Frontal cortex (tissue), 4 donors: ENCODE results near the gene MYMX. TPM values are rescaled to one million over a fixed set of nuclear protein-coding genes. Genes with fewer than 3 reads are reported as not detected.

ENCODE experiments used
- DNase-seq, 2 donors: peaks; one replicate each; pipeline ENCODE4 v3.0.0; 2012; ENCODE audit warnings: low spot score in 2 of 2
- FAIRE-seq: peaks from 2 replicates; lab custom pipeline; 2012; peaks lifted over from hg19 to GRCh38; lab: Jason Lieb, UNC
- total RNA-seq: library from RNA; depleted of rRNA; stranded (reverse); fragments of >200 nt; gene quantifications from one replicate; pipeline ENCODE4 v1.2.3, GENCODE V29; 2014
- donor health status: control.
- donor health status: control.
- donor health status: control.

MYMX gene
- total RNA-seq, 1 donor from 2014 or later: not detected

DNA sequence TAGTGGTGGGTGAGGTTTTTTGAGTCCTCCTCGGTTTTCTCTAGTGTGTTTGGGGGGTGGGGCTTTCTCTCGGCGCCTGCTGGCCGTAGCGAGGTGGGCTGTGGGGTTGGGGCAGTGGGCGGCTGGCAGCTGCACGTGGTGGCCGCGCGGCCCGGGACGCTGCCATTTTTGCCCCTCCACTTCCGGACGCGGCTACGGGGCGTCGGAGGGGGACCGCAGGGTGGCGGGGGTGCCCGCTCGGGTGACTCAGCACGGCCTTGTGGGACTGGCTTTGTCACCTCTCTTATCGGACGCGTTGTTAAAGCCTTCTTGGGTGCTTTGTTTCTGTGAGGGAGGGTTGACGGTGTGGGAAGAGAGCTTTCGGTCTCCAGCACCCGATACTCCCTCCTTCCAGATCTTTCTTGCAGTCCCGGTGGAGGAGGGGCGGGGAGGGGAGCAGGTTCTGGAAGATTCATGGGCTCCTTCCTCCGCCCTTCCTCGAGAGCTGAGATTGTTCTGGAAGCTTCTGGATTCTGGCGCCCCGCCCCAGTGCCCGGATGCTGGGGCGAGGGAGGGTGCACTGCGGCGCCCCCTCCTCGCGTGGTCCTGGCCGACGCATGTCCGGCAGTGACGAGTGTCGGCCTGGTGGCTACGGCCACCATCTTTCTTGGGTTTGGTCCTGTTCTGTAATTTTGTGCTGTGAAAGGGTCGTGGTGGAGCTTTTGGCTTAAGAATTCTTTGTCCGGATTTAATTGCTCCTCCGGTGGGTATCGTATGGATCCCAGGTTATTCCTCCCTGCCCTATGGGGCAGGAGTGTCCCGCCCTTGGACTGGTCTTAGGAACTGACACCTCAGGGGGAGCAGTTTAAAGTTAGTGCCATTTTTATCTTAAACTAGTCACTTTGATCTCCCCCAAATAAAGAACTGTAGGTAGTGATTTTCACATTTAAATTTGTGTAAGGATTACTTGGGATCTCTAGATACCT lies 30.9 kb downstream of the MYMX start:
- peak; percentile 73 to 76 for DNase-seq
- no peak for FAIRE-seq

DNA sequence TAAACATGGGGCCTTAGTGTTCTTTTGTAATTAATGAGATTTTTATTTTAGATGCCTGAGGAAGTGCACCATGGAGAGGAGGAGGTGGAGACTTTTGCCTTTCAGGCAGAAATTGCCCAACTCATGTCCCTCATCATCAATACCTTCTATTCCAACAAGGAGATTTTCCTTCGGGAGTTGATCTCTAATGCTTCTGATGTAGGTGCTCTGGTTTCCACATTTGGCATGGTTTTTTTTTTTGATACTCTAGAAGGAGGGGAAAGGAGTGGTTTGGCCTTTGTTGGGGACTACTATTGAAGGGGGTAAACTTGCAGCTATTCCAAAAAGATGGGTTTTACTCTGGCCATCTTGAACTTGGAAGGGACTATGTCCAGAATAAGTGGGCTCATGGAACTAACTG lies 31.9 kb downstream of the MYMX start:
- no peak for DNase-seq
- no peak for FAIRE-seq

DNA sequence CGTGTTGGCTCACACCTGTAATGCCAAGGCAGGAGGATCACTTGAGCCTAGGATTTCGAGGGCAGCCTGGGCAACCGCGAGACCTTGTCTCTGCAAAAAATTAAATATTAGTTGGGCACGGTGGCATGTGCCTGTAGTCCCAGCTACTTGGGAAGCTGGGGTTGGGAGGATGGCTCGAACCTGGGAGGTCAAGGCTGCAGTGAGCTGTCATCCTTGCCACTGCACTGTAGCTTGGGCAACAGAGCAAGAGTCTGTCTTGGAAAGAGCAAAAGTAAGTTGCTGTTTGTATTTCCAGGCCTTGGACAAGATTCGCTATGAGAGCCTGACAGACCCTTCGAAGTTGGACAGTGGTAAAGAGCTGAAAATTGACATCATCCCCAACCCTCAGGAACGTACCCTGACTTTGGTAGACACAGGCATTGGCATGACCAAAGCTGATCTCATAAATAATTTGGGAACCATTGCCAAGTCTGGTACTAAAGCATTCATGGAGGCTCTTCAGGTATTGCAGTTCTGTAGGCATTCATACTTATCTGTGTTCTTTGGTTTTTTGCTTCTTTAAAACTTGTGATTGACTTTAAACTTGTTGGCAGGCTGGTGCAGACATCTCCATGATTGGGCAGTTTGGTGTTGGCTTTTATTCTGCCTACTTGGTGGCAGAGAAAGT lies 32.5 kb downstream of the MYMX start:
- DNase-seq (no peak), FAIRE-seq (no peak)

GRCh38 chr6:44250067-44250717 lies 33.5 kb downstream of the MYMX start:
- no peak for FAIRE-seq

GRCh38 chr6:44250718-44251123 lies 34.0 kb downstream of the MYMX start:
- FAIRE-seq (no peak), DNase-seq (no peak)

More at GRCh38 chr6:44250067-44250717, 33.5 kb downstream of the MYMX start:
- no peak for DNase-seq

DNA sequence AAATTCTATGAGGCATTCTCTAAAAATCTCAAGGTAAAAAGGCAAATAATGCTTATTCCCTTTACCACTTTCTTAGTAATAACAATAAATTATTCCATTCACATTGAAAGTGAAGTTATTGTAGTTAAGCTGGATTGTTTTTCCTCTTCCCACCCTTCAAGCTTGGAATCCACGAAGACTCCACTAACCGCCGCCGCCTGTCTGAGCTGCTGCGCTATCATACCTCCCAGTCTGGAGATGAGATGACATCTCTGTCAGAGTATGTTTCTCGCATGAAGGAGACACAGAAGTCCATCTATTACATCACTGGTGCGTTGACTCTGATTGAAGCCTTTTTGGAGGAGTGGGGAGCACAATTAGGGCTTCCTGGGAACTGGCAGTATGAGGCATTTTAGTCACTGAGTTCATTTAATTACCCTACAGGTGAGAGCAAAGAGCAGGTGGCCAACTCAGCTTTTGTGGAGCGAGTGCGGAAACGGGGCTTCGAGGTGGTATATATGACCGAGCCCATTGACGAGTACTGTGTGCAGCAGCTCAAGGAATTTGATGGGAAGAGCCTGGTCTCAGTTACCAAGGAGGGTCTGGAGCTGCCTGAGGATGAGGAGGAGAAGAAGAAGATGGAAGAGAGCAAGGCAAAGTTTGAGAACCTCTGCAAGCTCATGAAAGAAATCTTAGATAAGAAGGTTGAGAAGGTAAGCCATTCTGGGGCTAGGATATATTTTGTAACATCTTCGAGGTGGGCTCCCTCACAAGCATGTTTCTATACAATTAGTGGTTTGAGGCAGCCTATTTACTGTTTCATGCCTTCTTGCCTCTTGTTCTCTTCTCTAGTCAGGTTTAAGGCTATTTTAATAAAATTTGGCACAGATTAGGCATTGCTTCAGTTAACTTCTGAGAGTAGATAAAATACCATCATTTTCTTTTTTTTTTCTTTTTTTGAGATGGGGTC lies 35.1 kb downstream of the MYMX start:
- FAIRE-seq (no peak), DNase-seq (no peak)

GRCh38 chr6:44253307-44254101 lies 36.8 kb downstream of the MYMX start:
- FAIRE-seq (no peak), DNase-seq (no peak)

DNA sequence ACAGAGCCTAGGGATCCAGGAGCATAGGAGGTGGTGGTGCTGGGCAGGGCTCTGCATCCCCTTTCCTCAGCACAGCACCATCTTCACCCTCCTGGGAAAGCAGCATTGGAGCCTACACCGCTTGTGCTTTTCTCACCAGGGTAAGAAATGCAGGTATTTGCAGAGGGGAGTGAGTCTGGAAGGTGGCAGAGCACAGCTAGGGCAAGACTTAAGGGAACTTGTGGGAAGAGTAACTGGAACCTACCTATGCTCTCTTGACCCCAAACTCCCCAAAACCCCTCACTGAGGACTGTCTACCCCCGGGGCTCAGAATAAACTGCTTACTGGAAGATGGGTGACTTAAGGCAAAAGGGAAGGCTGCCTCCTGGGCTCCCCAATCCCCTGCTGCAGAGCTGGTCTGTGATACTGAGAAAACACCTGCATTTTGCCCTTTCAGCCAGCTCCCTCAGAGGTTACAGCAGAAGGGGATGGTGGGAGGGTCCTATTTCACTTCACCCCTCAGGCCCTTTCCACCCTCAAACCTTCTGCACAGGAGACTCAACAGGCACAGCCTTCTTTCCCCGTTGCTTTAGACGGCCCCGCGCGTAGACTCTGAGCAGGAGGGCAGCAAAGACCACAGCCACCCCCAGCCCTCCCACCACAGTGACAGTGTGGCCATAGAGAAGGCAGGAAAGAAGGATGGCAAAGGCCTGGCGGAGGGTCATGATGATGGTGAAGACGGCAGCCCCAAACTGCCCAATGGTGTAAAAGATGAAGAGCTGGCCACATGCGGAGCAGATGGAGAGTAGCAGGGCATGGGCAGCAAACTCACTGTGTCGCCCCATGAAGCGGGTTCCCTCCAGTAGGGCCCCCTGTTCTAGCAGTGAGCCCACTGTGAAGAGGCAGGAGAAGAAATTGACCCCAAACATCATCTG lies 37.7 kb downstream of the MYMX start:
- DNase-seq (no peak), FAIRE-seq (no peak)

DNA sequence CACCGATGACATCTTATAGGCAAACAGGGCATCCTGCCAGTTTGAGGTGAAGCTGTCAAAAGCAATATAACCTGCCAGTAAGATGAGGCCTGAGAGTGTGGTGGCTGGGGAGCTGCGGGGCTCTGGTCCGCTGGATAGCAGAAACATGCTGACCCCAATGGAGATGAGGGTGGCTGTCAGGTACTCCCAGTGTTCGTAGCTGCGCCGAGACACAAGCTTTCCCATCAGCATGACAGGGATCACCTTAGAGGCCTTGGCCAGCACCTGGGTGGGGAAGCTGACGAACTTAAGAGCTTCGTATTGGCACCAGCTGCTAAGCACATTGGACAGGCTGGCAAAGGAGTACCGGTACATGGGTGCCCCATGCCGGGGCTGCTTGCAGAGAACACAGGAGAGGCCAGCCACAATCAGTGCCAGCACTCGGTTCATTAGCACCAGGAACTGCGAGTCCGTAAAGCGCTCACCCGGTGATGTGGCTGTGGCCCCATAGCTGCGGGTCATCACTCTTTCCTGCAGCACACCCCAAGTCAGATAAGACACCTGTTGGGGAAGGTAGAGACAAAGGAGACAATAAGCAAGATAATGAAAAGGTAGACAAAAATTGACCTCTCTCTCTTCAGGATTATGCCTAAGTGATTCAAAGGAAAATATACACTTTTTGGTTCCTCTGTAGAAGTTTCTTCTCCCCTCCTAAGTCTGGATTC lies 38.5 kb downstream of the MYMX start:
- FAIRE-seq (no peak), DNase-seq (no peak)

DNA sequence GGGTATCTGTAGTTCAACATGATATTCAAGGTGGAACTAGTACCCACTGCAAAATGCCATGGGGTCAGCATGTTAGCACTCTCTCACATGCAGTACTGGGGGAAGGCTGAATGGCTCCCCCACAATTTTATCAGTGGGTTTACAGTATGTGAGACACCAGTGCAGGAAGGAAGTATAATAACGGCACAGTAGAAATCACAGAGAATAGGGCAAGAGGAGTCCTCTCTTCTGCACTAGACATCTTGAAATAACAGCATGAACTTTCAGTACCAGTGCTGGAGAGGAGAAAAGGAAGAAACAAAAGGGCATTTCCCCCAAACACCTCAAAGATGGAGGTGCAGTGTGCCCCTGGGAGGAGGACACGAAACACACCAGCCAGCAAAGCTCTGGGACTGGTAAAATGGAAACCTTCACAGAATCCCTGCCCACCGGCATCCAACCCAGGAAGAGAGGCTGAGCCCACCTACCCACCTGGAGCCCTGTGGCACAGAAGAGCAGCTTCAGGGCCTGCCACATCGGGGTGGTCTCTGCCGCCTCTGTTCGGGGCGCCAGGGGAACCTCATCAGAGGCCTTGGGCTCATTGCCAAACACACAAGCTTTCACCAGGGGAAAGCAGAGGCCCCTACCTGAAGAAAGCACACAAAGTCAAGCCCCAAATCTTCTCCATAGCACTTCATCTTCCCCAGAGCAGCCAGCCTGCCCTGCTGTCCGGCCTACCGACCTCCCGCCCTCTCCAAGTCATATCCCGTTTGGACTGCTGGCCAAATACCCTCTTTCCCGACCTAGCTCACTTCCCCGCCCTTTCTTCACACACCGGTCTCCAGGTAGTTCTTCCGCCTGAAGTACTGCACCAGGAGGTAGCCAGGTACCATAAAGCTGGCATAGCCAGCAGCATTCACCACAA lies 39.4 kb downstream of the MYMX start:
- DNase-seq: no peak
- FAIRE-seq: no peak

DNA sequence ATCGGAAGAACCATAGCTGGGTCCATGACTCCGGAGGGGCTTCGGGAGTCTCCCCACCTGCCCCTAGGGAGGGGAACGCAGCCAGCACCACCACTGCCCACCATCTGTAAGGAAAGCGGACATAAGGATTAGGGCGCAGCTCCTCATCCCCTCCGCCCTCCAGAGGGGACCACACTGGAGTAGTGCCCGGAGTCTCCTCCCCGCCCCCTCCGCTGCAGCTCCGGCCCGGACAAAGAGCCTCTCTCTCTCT lies 40.0 kb downstream of the MYMX start:
- FAIRE-seq (no peak), DNase-seq (no peak)

DNA sequence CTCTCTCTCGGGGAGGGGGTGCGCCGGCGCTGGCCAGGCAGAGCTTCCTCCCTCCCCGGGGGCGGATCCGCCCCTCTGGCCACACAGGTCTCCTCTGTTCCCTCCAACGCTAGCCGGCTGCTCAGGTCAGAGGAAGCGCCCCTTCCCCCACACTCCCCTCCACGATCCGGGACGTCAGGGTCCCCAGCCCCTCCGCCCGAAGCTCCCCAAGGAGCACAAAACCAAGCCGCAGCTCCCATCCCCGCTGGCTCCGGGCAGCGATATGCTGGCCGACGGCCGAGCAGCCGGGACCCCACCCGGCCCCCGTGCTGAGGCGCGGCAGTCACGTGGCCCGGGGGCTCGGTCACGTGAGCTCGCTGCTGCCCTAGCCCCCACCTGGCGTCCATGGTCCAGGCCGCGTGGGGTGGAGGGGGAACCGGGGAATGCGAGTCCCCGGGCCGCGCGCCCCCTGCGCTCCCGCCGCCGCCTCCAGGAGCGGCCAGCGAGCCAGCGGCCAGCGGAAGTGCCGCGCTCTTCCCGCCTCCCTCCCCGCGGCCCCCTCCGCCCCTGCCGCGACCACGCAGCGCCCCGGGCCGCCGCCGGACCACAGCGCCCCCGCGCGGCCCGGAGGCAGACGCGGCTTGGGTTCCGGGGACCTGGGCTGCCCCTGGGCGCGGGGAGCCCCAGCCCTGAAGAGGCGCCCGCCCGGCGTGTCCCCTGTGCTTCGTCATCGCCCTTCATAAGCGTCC lies 40.5 kb downstream of the MYMX start, which contains the start of gene SLC35B2:
Gene SLC35B2 (minus strand): TSS at position 504 of the 728 bp plus-strand sequence. CDS start 118 bp downstream, at position 386.
- FAIRE-seq: no peak

DNA sequence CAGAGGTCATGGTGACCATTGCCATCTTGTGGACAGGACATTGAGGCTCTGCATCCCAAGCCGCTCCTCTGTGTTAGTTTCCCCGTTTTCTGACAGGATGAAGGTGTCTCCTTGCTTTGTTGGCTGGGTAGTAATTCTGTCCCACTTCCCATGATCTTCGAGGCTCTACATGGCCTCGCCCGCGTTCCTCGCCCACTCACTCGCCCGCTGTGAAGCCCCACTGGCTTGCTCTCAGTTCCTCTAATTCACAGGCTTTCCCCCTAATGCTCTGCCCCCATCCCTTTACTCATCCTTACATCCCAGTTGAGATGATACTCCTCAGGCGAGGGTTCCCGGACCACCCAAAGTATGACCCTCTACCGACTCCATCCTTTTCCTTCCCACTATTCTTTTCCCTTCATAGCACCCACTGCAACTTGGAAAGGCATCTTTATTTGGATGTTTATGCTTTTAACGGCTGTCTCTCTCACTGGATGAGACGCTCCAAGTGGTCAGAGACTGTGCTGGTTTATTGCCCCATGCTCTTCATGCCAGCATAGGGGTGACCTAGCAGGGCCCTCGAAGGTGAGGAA lies 41.1 kb downstream of the MYMX start:
- DNase-seq: no peak
- no peak for FAIRE-seq

More for the DNA sequence above, 40.5 kb downstream of the MYMX start, which contains the start of gene SLC35B2:
- peak; percentile 86 to 90 for DNase-seq

GRCh38 chr6:44258325-44258863 lies 41.7 kb downstream of the MYMX start:
- DNase-seq (no peak), FAIRE-seq (no peak)

- DNase-seq (no peak), FAIRE-seq (no peak)
Measured at GRCh38 chr6:44258921-44259320, 42.2 kb downstream of the MYMX start.
